Measurements from ENCODE around the gene GSK3B. TPM values are rescaled to one million over a fixed set of nuclear protein-coding genes. Genes with fewer than 3 reads are reported as not detected.

GSK3B gene
- total RNA-seq, 1 donor from 2014 or later: 11.8 TPM

GRCh38 chr3:119778811-119779210, 315.4 kb downstream of the GSK3B start:
- Histone ChIP-seq H3K27me3 (no peaks in the 10 kb centered on the region), H3K9me3 (peaks cover 0 to 7% of the 10 kb centered on the region in 2 donors), H3K4me1 (no peaks in the 10 kb centered on the region), H3K36me3 (no peaks in the 10 kb centered on the region), H3K27ac (no peak overlapping the region), H3K4me3 (no peak overlapping the region)
- TF ChIP-seq CTCF (IDR thresholded peaks at IDR 0.05): no peak
- no peak for DNase-seq (ENCODE audit: low spot score in 2 of 2)
- intact Hi-C loops (cut with DNase I): no loop called here

- intact Hi-C loops (cut with DNase I): no loop called here
- TF ChIP-seq CTCF (IDR thresholded peaks at IDR 0.05): no peak
- no peaks in the 10 kb centered on the region for H3K27me3 ChIP-seq
- no peak for DNase-seq (ENCODE audit: low spot score in 2 of 2)
- no peak overlapping the region for H3K4me3 ChIP-seq
- no peak overlapping the region for H3K27ac ChIP-seq
- H3K36me3 ChIP-seq: no peaks in the 10 kb centered on the region
- H3K4me1 ChIP-seq: no peaks in the 10 kb centered on the region
- peaks cover 0 to 7% of the 10 kb centered on the region in 2 donors for H3K9me3 ChIP-seq
Observed at GRCh38 chr3:119778176-119778575, 316.1 kb downstream of the GSK3B start.

- peaks cover 0 to 7% of the 10 kb centered on the region in 2 donors for H3K9me3 ChIP-seq
- TF ChIP-seq CTCF (IDR thresholded peaks at IDR 0.05): no peak
- H3K4me1 ChIP-seq: no peaks in the 10 kb centered on the region
- H3K4me3 ChIP-seq: no peak overlapping the region
- DNase-seq (ENCODE audit: low spot score in 2 of 2): no peak
- intact Hi-C loops (cut with DNase I): no loop called here
- H3K27me3 ChIP-seq: no peaks in the 10 kb centered on the region
- H3K27ac ChIP-seq: no peak overlapping the region
- H3K36me3 ChIP-seq: no peaks in the 10 kb centered on the region
Observed at GRCh38 chr3:119776304-119776703, 317.9 kb downstream of the GSK3B start.

- Histone ChIP-seq H3K36me3 (no peaks in the 10 kb centered on the region), H3K4me1 (no peaks in the 10 kb centered on the region), H3K4me3 (no peak overlapping the region), H3K27me3 (no peaks in the 10 kb centered on the region), H3K27ac (no peak overlapping the region), H3K9me3 (peaks cover 0 to 7% of the 10 kb centered on the region in 2 donors)
- intact Hi-C loops (cut with DNase I): no loop called here
- no peak for DNase-seq (ENCODE audit: low spot score in 2 of 2)
- TF ChIP-seq CTCF (IDR thresholded peaks at IDR 0.05): no peak
Observed at GRCh38 chr3:119774444-119774843, 319.8 kb downstream of the GSK3B start.

Other genes starting within 250 kb of the GSK3B start
- not detected for gene GPR156, start 190.8 kb upstream of the GSK3B start, total RNA-seq

All from ascending aorta (tissue), 2 donors.